AG04449 (cell line): Measurements from ENCODE around the gene SMPDL3A.

Experiments
- CTCF ChIA-PET: fragments of 350-600 bp; formaldehyde crosslinking; extraction: SDS; loops from one replicate; lab custom pipeline; 2021; ENCODE audit warnings: antibody characterized with exemption; lab: Yijun Ruan, JAX
- POLR2A ChIA-PET: fragments of 400-600, 350-600 bp; formaldehyde crosslinking; extraction: SDS; loops from one replicate; lab custom pipeline; 2020; ENCODE audit warnings: antibody characterized with exemption, inconsistent platforms; lab: Yijun Ruan, JAX
- DNase-seq: peaks from one replicate; pipeline ENCODE4 v3.0.0-alpha.2; 2010; ENCODE audit warnings: low read depth, low spot score
- H3K4me3 ChIP-seq: 2 replicates; pipeline ENCODE4 v1.5.1; 2011; ENCODE audit warnings: low read depth, mild to moderate bottlenecking, control low read depth, low read length
- TF ChIP-seq, protein P1 (sequence below): IDR thresholded peaks from one replicate; pipeline ENCODE4 v1.5.1; 2011; ENCODE audit warnings: mild to moderate bottlenecking, moderate library complexity, low read length, control low read depth, inconsistent platforms; ENCODE audit not compliant: insufficient read depth; ENCODE audit errors: missing control alignments

SMPDL3A gene

DNA sequence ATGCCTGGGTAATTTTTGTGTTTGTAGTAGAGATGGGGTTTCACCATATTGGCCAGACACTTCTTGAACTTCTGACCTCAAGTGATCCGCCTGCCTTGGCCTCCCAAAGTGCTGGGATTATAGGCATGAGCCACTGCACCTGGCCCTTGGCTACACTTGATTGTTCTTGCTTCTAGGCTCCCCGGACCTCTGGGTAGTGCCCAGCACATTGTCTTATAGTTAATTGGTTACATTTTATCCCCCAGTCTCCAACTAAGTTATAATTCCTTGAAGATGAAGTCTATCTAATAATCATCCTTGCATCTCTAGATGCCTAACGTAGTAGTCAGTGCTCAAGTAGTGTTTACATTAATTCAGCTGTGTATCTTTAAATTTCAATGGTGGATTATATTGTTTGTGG lies 11.8 kb downstream of the SMPDL3A start:
- POLR2A ChIA-PET = no interaction called here
- DNase-seq = no peak

DNA sequence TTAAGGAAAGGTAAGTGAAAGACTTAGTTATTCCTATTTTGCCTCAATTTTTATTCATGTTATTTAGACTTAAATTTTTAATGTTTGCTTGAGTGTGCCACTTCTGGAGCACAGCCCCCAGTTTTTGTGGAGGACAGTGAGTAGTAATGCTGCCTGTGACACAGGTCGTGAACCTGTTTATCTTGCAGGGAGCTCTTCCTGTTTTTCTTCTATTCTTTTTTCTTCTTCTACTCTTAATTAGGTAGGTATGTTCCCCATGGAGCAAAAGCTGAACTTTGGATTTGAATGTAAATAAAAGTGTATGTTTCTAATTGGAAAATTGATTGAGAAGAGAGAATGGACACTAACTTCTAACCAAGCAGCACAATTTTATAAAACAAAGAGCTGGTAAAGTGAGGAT lies 12.3 kb downstream of the SMPDL3A start:
- TF ChIP-seq, protein P1, sequence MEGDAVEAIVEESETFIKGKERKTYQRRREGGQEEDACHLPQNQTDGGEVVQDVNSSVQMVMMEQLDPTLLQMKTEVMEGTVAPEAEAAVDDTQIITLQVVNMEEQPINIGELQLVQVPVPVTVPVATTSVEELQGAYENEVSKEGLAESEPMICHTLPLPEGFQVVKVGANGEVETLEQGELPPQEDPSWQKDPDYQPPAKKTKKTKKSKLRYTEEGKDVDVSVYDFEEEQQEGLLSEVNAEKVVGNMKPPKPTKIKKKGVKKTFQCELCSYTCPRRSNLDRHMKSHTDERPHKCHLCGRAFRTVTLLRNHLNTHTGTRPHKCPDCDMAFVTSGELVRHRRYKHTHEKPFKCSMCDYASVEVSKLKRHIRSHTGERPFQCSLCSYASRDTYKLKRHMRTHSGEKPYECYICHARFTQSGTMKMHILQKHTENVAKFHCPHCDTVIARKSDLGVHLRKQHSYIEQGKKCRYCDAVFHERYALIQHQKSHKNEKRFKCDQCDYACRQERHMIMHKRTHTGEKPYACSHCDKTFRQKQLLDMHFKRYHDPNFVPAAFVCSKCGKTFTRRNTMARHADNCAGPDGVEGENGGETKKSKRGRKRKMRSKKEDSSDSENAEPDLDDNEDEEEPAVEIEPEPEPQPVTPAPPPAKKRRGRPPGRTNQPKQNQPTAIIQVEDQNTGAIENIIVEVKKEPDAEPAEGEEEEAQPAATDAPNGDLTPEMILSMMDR = no peak
- no peak for DNase-seq
- ChIA-PET CTCF (interaction anchor here (0.9 to 4.0 kb wide), 4 partner anchors 8 to 57 kb away, joined by 3 to 34 read pairs (median 17); partner anchors contain the start of gene SMPDL3A), POLR2A (no interaction called here)
- no peak overlapping the region for H3K4me3 ChIP-seq

More for the DNA sequence above, 11.8 kb downstream of the SMPDL3A start:
- CTCF ChIA-PET = interaction anchor here (0.7 to 4.0 kb wide), 6 partner anchors 8 to 309 kb away, joined by 3 to 34 read pairs (median 8); partner anchors contain the start of gene SMPDL3A
- no peak overlapping the region for H3K4me3 ChIP-seq
- TF ChIP-seq, protein P1 = no peak

GRCh38 chr6:122803171-122803661 lies 14.2 kb downstream of the SMPDL3A start:
- TF ChIP-seq, protein P1 = no peak
- ChIA-PET POLR2A (no interaction called here), CTCF (interaction anchor here (0.9 to 4.0 kb wide), 3 partner anchors 14 to 72 kb away, joined by 3 to 34 read pairs (median 21); partner anchors contain the start of gene SMPDL3A)
- H3K4me3 ChIP-seq = no peak overlapping the region
- no peak for DNase-seq

- POLR2A ChIA-PET = no interaction called here
- TF ChIP-seq, protein P1 = no peak
- no peak overlapping the region for H3K4me3 ChIP-seq
- DNase-seq = no peak
- CTCF ChIA-PET = interaction anchor here (1.2 kb wide), 2 partner anchors 16 to 74 kb away, joined by 3 to 6 read pairs; partner anchors contain the start of gene SMPDL3A
Observed at GRCh38 chr6:122804962-122805485, 16.0 kb downstream of the SMPDL3A start.

GRCh38 chr6:122806291-122806690 lies 17.2 kb downstream of the SMPDL3A start:
- TF ChIP-seq, protein P1 = no peak
- ChIA-PET POLR2A (no interaction called here), CTCF (interaction anchor here (1.8 kb wide), 1 partner anchor 17 kb away, joined by 7 read pairs; the partner anchor contains the start of gene SMPDL3A)
- H3K4me3 ChIP-seq = no peak overlapping the region
- DNase-seq = no peak

DNA sequence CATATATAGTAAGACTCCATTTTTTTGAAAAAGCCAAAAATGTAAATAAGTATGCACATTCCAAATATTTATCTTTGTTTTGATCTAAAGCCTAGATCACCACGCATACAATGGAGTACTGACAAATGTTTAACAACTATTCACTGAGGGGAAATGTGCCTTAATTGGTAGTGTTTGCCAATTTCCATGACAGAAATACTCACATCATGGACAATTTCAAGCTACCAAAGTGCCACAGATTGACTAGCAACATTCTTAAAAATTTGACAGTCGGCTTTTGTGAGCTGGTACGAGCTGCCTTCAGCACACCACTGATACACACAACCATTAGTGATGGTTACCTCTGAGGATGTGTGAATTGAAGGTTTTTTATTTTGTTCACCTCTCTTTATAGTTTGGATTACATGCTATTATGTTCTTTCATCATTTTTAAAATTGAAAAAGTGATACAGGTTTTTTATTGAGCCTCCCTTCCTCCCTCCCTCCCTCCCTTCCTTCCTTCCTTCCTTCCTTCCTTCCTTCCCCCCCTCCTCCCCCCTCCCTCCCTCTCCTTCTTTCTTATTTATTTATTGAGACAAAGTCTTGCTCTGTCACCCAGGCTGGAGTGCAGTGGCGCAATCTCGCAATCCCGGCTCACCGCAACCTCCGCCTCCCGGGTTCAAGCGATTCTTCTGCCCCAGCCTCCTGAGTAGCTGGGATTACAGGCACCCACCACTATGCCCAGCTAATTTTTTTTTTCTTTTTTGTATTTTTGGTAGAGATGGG lies 19.2 kb downstream of the SMPDL3A start:
- ChIA-PET CTCF (interaction anchor here (1.7 kb wide), 1 partner anchor 82 kb away, joined by 4 read pairs; no protein-coding TSS in a partner anchor), POLR2A (no interaction called here)
- no peak overlapping the region for H3K4me3 ChIP-seq
- no peak for DNase-seq
- TF ChIP-seq, protein P1 = no peak
